CD4-positive, alpha-beta T cell (primary cell): Measurements from ENCODE around the gene SPDEF. TPM values are rescaled to one million over a fixed set of nuclear protein-coding genes. Genes with fewer than 3 reads are reported as not detected.

Experiments
- ATAC-seq: fragments of 200-7000 bp; cut with Tn5 transposase; one replicate; pipeline ENCODE4 v1.10.0; 2022; ENCODE audit warnings: mild to moderate bottlenecking; ENCODE audit not compliant: poor library complexity
- CTCF ChIA-PET: fragments of 350-600 bp; sonication (Branson Sonifier 250); formaldehyde crosslinking; loops from one replicate; lab custom pipeline; 2021; ENCODE audit warnings: antibody characterized with exemption, inconsistent platforms; lab: Charles Lee
- POLR2A ChIA-PET: fragments of 350-600 bp; sonication (Branson Sonifier 250); formaldehyde crosslinking; loops from one replicate; lab custom pipeline; 2021; ENCODE audit warnings: antibody characterized with exemption, inconsistent platforms; lab: Charles Lee
- DNase-seq, 14 experiments: peaks; one replicate each; pipeline ENCODE4 v3.0.0-alpha.2; 2013 to 2020; ENCODE audit warnings: mixed read lengths in 2 of 14
- H3K27ac ChIP-seq, 2 donors: one replicate each; pipeline versions ENCODE4 v1.5.1 to v1.7.0; 2013; ENCODE audit warnings: low read length in 2 of 2, low read depth in 1 of 2, mild to moderate bottlenecking in 1 of 2
- H3K27me3 ChIP-seq, 2 experiments: 1 replicate in 1 of 2; 2 replicates in 1 of 2; pipeline versions ENCODE4 v1.6.1 to v1.7.0; 2013; ENCODE audit warnings: low read length in 2 of 2, control low read depth in 1 of 2, mild to moderate bottlenecking in 1 of 2, moderate library complexity in 1 of 2; ENCODE audit not compliant: insufficient read depth in 2 of 2, control insufficient read depth in 1 of 2
- H3K36me3 ChIP-seq: one replicate; pipeline ENCODE4 v1.6.1; 2013; ENCODE audit warnings: low read length, control low read depth; ENCODE audit not compliant: insufficient read depth
- H3K4me1 ChIP-seq: one replicate; pipeline ENCODE4 v1.6.1; 2013; ENCODE audit warnings: low read length, control low read depth; ENCODE audit not compliant: insufficient read depth
- H3K4me3 ChIP-seq: one replicate; pipeline ENCODE4 v1.5.1; 2013; ENCODE audit warnings: mild to moderate bottlenecking, low read length, moderate library complexity
- H3K9me3 ChIP-seq, 2 experiments: 1 replicate in 1 of 2; 2 replicates in 1 of 2; pipeline versions ENCODE4 v1.6.1 to v1.7.0; 2013; ENCODE audit warnings: low read length in 2 of 2, mild to moderate bottlenecking in 2 of 2, control low read depth in 1 of 2, moderate library complexity in 1 of 2; ENCODE audit not compliant: control insufficient read depth in 1 of 2, insufficient read depth in 1 of 2
- H3K27ac Mint-ChIP-seq: one replicate; pipeline ENCODE4 v1.8.0; 2020; ENCODE audit warnings: mixed read lengths
- H3K27me3 Mint-ChIP-seq: one replicate; pipeline ENCODE4 v1.8.0; 2021; ENCODE audit warnings: mixed read lengths
- H3K36me3 Mint-ChIP-seq: one replicate; pipeline ENCODE4 v1.8.0; 2021; ENCODE audit warnings: low read depth, mixed read lengths
- H3K4me1 Mint-ChIP-seq: one replicate; pipeline ENCODE4 v1.8.0; 2021; ENCODE audit warnings: low read depth, mixed read lengths
- H3K4me3 Mint-ChIP-seq: one replicate; pipeline ENCODE4 v1.8.0; 2020; ENCODE audit warnings: mild to moderate bottlenecking, mixed read lengths
- H3K9me3 Mint-ChIP-seq: one replicate; pipeline ENCODE4 v1.8.0; 2020; ENCODE audit warnings: mixed read lengths
- CTCF ChIP-seq: fragments of 200-600 bp; IDR thresholded peaks from one replicate; pipeline ENCODE4 v1.8.0; 2022; ENCODE audit warnings: antibody characterized with exemption, mild to moderate bottlenecking
- intact Hi-C, 2 experiments: fragments of 100-400 bp; cut with DNase I in 1 of 2; cut with micrococcal nuclease in 1 of 2; formaldehyde crosslinking; loops; one replicate each; pipeline versions ENCODE4 v1.15.1 to v1.9.0; 2023 to 2025; cut with DNase I, micrococcal nuclease
- total RNA-seq, 174 experiments: library from RNA in 2 of 174; stranded (reverse) in 2 of 174; gene quantifications; one replicate each; pipeline ENCODE4 v1.2.3 and lab custom pipeline; 2021 to 2026

The SPDEF gene
- total RNA-seq, 2 experiments from 2014 or later: 0.17 to 0.36 TPM

GRCh38 chr6:34506718-34507117 is 49.4 kb downstream of the SPDEF start:
- CTCF ChIA-PET: no interaction called here
- DNase-seq (no peak), ATAC-seq (no peak)
- Histone ChIP-seq H3K4me3 (no peak overlapping the region), H3K9me3 (peaks cover 0 to 5% of the 10 kb centered on the region in 2 experiments), H3K27ac (no peak overlapping the region), H3K4me1 (no peaks in the 10 kb centered on the region), H3K27me3 (no peaks in the 10 kb centered on the region), H3K36me3 (no peaks in the 10 kb centered on the region)
- Mint-ChIP-seq H3K4me1 (no peaks in the 10 kb centered on the region), H3K27ac (no peak overlapping the region), H3K36me3 (no peaks in the 10 kb centered on the region), H3K9me3 (peaks cover 5% of the 10 kb centered on the region), H3K27me3 (no peaks in the 10 kb centered on the region), H3K4me3 (no peak overlapping the region)
- intact Hi-C loops: no loop called here
- no peak for TF ChIP-seq CTCF
- POLR2A ChIA-PET: no interaction called here

- ChIA-PET POLR2A (no interaction called here), CTCF (interaction anchor here (0.7 kb wide), 1 partner anchor 28 kb away, joined by 3 read pairs; no protein-coding TSS in a partner anchor)
- no peak overlapping the region for H3K4me3 Mint-ChIP-seq
- Histone ChIP-seq H3K27ac (no peak overlapping the region), H3K9me3 (peaks cover 0 to 10% of the 10 kb centered on the region in 2 experiments), H3K36me3 (no peaks in the 10 kb centered on the region), H3K4me3 (no peak overlapping the region), H3K4me1 (no peaks in the 10 kb centered on the region), H3K27me3 (no peaks in the 10 kb centered on the region)
- no peaks in the 10 kb centered on the region for H3K27me3 Mint-ChIP-seq
- no peak for TF ChIP-seq CTCF
- no peaks in the 10 kb centered on the region for H3K36me3 Mint-ChIP-seq
- intact Hi-C loops: no loop called here
- ATAC-seq (no peak), DNase-seq (no peak)
- H3K27ac Mint-ChIP-seq: no peak overlapping the region
- H3K4me1 Mint-ChIP-seq: no peaks in the 10 kb centered on the region
- peaks cover 5% of the 10 kb centered on the region for H3K9me3 Mint-ChIP-seq
Observed at GRCh38 chr6:34497411-34497810, 58.7 kb downstream of the SPDEF start.

GRCh38 chr6:34496103-34496685 is 59.9 kb downstream of the SPDEF start:
- DNase-seq (no peak), ATAC-seq (no peak)
- Histone ChIP-seq H3K27ac (no peak overlapping the region), H3K9me3 (peaks cover 0 to 5% of the 10 kb centered on the region in 2 experiments), H3K4me3 (no peak overlapping the region), H3K27me3 (no peaks in the 10 kb centered on the region), H3K4me1 (no peaks in the 10 kb centered on the region), H3K36me3 (no peaks in the 10 kb centered on the region)
- H3K27ac Mint-ChIP-seq: no peak overlapping the region
- H3K27me3 Mint-ChIP-seq: no peaks in the 10 kb centered on the region
- no peaks in the 10 kb centered on the region for H3K4me1 Mint-ChIP-seq
- ChIA-PET CTCF (no interaction called here), POLR2A (no interaction called here)
- TF ChIP-seq CTCF: no peak
- peaks cover 5% of the 10 kb centered on the region for H3K9me3 Mint-ChIP-seq
- intact Hi-C loops: no loop called here
- H3K36me3 Mint-ChIP-seq: no peaks in the 10 kb centered on the region
- no peak overlapping the region for H3K4me3 Mint-ChIP-seq
